HG03558 (cell line): ENCODE results near the gene RNF115.
"Not testable (repeated sequence)": the region's sequence is repeated elsewhere in the genome, so short reads cannot be mapped to it uniquely, and the experiment has no call there.

ENCODE experiments used
- ATAC-seq: cut with Tn5 transposase; IDR thresholded peaks from one replicate; pipeline ENCODE4 v1.9.1; 2021; ENCODE audit warnings: moderate number of reproducible peaks; ENCODE audit not compliant: unreplicated experiment; ENCODE audit errors: extremely low read depth

The RNF115 gene

GRCh38 chr1:145747398-145748247 lies 76.3 kb downstream of the RNF115 start:
- no peak for ATAC-seq

GRCh38 chr1:145740269-145740668 lies 83.6 kb downstream of the RNF115 start:
- no peak for ATAC-seq

- no peak for ATAC-seq
These were observed 87.7 kb downstream of the RNF115 start for GRCh38 chr1:145736191-145736590.

GRCh38 chr1:145730900-145731299 lies 93.0 kb downstream of the RNF115 start:
- no peak for ATAC-seq

- no peak for ATAC-seq
These were observed 93.4 kb downstream of the RNF115 start for GRCh38 chr1:145730467-145730866.

GRCh38 chr1:145729666-145730436 lies 94.0 kb downstream of the RNF115 start:
- ATAC-seq = no peak

GRCh38 chr1:145729196-145729595 lies 94.7 kb downstream of the RNF115 start:
- ATAC-seq = no peak

- ATAC-seq = not testable (repeated sequence)
These were observed 97.7 kb downstream of the RNF115 start for GRCh38 chr1:145726193-145726592.

GRCh38 chr1:145720878-145721671 lies 102.8 kb downstream of the RNF115 start:
- no peak for ATAC-seq

- no peak for ATAC-seq
These were observed 103.4 kb downstream of the RNF115 start for GRCh38 chr1:145720556-145720877.

- no peak for ATAC-seq
These were observed 104.4 kb downstream of the RNF115 start, which contains the start of gene CD160 for GRCh38 chr1:145719230-145720079. Gene CD160, plus strand, starts transcription at chr1:145719499. Its CDS starts 8,829 bp downstream, at chr1:145728328.

- ATAC-seq = not testable (repeated sequence)
These were observed 105.4 kb downstream of the RNF115 start for GRCh38 chr1:145718465-145718864.

GRCh38 chr1:145717833-145718232 lies 106.1 kb downstream of the RNF115 start:
- ATAC-seq = no peak

- no peak for ATAC-seq
These were observed 107.1 kb downstream of the RNF115 start for GRCh38 chr1:145716641-145717345.

- no peak for ATAC-seq
These were observed 109.3 kb downstream of the RNF115 start for GRCh38 chr1:145714524-145715111.

GRCh38 chr1:145711213-145711651 lies 112.7 kb downstream of the RNF115 start:
- ATAC-seq = no peak

GRCh38 chr1:145710291-145711027 lies 113.4 kb downstream of the RNF115 start:
- ATAC-seq = no peak

GRCh38 chr1:145708063-145708462 lies 115.8 kb downstream of the RNF115 start:
- no peak for ATAC-seq
